GM23248 (cell line): ENCODE results near the gene KLHL40. TPM values are rescaled to one million over a fixed set of nuclear protein-coding genes. Genes with fewer than 3 reads are reported as not detected.

ENCODE experiments used
- DNase-seq: peaks from one replicate; pipeline ENCODE4 v3.0.0-alpha.2; 2015
- H2AFZ ChIP-seq: fragments of 200-600 bp; sonication (generic); 2 replicates; pipeline ENCODE4 v1.6.1; 2016; ENCODE audit warnings: antibody characterized with exemption
- H3F3A ChIP-seq: fragments of 200-600 bp; sonication (generic); 2 replicates; pipeline ENCODE4 v1.6.1; 2016; ENCODE audit warnings: mild to moderate bottlenecking, antibody characterized with exemption, mixed run types; ENCODE audit not compliant: insufficient read depth
- H3K27ac ChIP-seq: fragments of 200-600 bp; sonication (generic); 2 replicates; pipeline ENCODE4 v1.5.1; 2016; ENCODE audit warnings: mild to moderate bottlenecking
- H3K27me3 ChIP-seq: fragments of 200-600 bp; sonication (generic); replicated peaks from 2 replicates; pipeline ENCODE4 v1.6.1; 2016; ENCODE audit warnings: mild to moderate bottlenecking; ENCODE audit not compliant: insufficient read depth
- H3K36me3 ChIP-seq: fragments of 200-600 bp; sonication (generic); 2 replicates; pipeline ENCODE4 v1.6.1; 2016; ENCODE audit warnings: low read depth, mild to moderate bottlenecking
- H3K4me1 ChIP-seq: fragments of 200-600 bp; sonication (generic); 2 replicates; pipeline ENCODE4 v1.6.1; 2016; ENCODE audit warnings: mild to moderate bottlenecking; ENCODE audit not compliant: insufficient read depth
- H3K4me2 ChIP-seq: fragments of 200-600 bp; sonication (generic); one replicate; pipeline ENCODE4 v1.6.1; 2016; ENCODE audit warnings: mild to moderate bottlenecking; ENCODE audit not compliant: unreplicated experiment
- H3K4me3 ChIP-seq: fragments of 200-600 bp; sonication (generic); 2 replicates; pipeline ENCODE4 v1.5.1; 2016; ENCODE audit warnings: mild to moderate bottlenecking
- H3K79me2 ChIP-seq: fragments of 200-600 bp; sonication (generic); 2 replicates; pipeline ENCODE4 v1.6.1; 2016; ENCODE audit warnings: mild to moderate bottlenecking; ENCODE audit not compliant: insufficient read depth
- H3K9ac ChIP-seq: fragments of 200-600 bp; sonication (generic); 2 replicates; pipeline ENCODE4 v1.6.1; 2016; ENCODE audit warnings: mild to moderate bottlenecking
- H3K9me2 ChIP-seq: fragments of 200-600 bp; sonication (generic); 2 replicates; pipeline ENCODE4 v1.6.1; 2016; ENCODE audit warnings: mixed run types, mild to moderate bottlenecking, moderate library complexity; ENCODE audit not compliant: insufficient read depth
- H3K9me3 ChIP-seq: fragments of 200-600 bp; sonication (generic); one replicate; pipeline ENCODE4 v1.6.1; 2017; ENCODE audit warnings: low read depth
- H4K20me1 ChIP-seq: fragments of 200-600 bp; sonication (generic); 2 replicates; pipeline ENCODE4 v1.6.0; 2016; ENCODE audit not compliant: insufficient read depth
- EZH2 ChIP-seq: fragments of 200-600 bp; sonication (generic); IDR thresholded peaks from 2 replicates; pipeline ENCODE4 v1.6.1; 2018; ENCODE audit warnings: antibody characterized with exemption, mild to moderate bottlenecking; ENCODE audit not compliant: insufficient read depth, poor library complexity, severe bottlenecking
- EZH2phosphoT487 ChIP-seq: fragments of 200-600 bp; sonication (generic); IDR thresholded peaks from 2 replicates; pipeline ENCODE4 v1.6.1; 2018; ENCODE audit warnings: antibody characterized with exemption, moderate library complexity, mild to moderate bottlenecking, low read depth; ENCODE audit not compliant: insufficient read depth
- WGBS, 2 experiments: methylation state at CpG; one replicate each; pipeline ENCODE4 v1.1.6; 2015 to 2017; ENCODE audit warnings: low lambda C conversion rate in 2 of 2, low coverage in 1 of 2; ENCODE audit errors: missing lambda C conversion rate in 2 of 2; 5-methylcytosine and 5-hydroxymethylcytosine counted together
- in situ Hi-C: fragments of 300-500 bp; cut with MboI; formaldehyde crosslinking; loops from 2 replicates; pipeline ENCODE4 v1.15.0; 2020
- polyA plus RNA-seq: library from polyadenylated mRNA; unstranded; fragments of >200 nt; fragmentation: Nextera tagmentation; extraction: Ambion mirVana; gene quantifications from 2 replicates; pipeline ENCODE4 v1.2.1, GENCODE V29; 2016
- total RNA-seq: library from RNA; depleted of rRNA; stranded (reverse); fragments of >200 nt; shearing (Covaris generic); gene quantifications from 2 replicates; pipeline ENCODE4 v1.2.3, GENCODE V29; 2014

Gene KLHL40
- total and polyA plus RNA-seq, 2 experiments from 2014 or later, result not detected

DNA sequence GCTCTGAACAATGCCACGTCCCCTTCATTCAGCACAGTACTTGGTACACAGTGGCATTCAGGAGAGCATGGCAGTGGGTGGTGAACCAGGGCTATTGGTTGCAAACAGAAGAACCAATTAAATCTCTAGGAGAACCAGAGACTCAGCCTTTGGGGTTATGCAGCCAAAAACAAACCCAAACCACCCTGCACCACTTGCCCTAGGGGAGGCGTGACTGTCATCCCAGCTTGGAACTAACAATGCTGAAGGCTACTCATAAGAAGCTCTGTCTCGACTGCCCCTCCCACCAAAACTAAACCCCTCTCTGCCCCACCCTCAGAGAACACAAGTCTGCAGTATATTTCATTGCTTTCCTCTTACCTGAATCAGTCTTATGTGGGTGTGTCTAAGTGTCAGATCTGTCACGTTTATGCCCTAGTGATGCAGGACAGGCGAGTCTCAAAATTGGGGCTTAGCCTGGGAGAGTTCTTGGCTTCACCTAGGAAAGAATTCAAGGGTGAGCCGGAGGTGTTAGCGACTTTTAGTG is 15.2 kb upstream of the KLHL40 start:
- in situ Hi-C loops, result no loop called here

DNA sequence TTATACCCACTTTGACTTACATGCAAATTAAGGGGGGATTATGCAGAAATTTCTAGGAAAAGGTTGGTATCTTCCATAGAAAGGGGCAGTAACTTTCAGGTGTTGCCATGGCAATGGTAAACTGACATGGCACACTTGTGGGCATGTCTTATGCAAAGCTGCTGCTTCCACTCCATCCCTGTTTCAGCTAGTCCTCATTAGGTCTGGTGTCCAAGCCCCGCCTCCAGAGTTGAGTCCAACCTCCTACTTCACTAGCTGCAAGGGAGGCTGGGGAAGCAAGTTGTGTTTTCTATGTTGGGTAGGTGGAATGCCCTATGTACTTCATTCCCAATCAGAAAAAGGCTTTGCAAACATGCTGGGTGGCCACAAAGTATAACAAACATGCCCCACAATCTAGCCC is 14.7 kb upstream of the KLHL40 start:
- DNase-seq, result peak; percentile 38
- H3K9ac ChIP-seq, result no peak overlapping the region

More for the DNA sequence above, 15.2 kb upstream of the KLHL40 start:
- Histone ChIP-seq H3K4me2 (no peak overlapping the region), H2AFZ (no peak overlapping the region), H4K20me1 (no peaks in the 10 kb centered on the region), H3F3A (no peaks in the 10 kb centered on the region; the same call in 1 of the 2 replicates), H3K9me3 (no peaks in the 10 kb centered on the region), H3K36me3 (no peaks in the 10 kb centered on the region), H3K9me2 (no peaks in the 10 kb centered on the region), H3K27me3 (no peaks in the 10 kb centered on the region), H3K27ac (no peak overlapping the region), H3K9ac (no peak overlapping the region), H3K4me3 (no peak overlapping the region), H3K4me1 (no peaks in the 10 kb centered on the region), H3K79me2 (no peaks in the 10 kb centered on the region)
- DNase-seq, result no peak
- no peak for TF ChIP-seq EZH2
- 40 to 46% methylated on average over 7 of the region's 7 CpGs for WGBS, 2 experiments

DNA sequence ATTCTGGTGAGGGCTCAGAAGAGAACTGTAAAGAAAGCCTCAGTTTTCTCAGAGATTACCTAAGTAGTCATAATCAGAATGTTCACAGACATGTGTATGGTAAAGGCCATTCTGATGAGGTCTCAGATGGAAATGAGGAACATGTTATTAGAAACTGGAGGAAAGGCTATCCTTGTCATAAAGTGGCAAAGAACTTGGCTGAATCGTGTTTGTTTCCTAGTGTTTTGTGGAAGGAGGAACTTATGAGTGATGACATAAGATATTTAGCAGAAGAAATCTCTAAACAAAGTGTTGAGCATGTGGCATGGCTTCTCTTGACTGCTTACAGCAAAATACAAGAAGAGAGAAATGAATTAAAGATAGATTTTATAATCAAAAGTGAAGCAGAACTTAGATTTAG is 12.8 kb upstream of the KLHL40 start:
- H3K4me1 ChIP-seq, result no peaks in the 10 kb centered on the region
- no peak overlapping the region for H3K4me2 ChIP-seq
- H3F3A ChIP-seq, result no peaks in the 10 kb centered on the region; the same call in 1 of the 2 replicates
- no peaks in the 10 kb centered on the region for H3K27me3 ChIP-seq
- 0 to 3% methylated on average over 1 of the region's 1 CpG for WGBS, 2 experiments
- no peak overlapping the region for H3K9ac ChIP-seq
- in situ Hi-C loops, result no loop called here
- TF ChIP-seq EZH2 (no peak), EZH2phosphoT487 (no peak)
- H3K9me2 ChIP-seq, result no peaks in the 10 kb centered on the region
- no peaks in the 10 kb centered on the region for H3K9me3 ChIP-seq
- H3K36me3 ChIP-seq, result no peaks in the 10 kb centered on the region
- no peaks in the 10 kb centered on the region for H4K20me1 ChIP-seq
- no peak for DNase-seq
- H3K4me3 ChIP-seq, result no peak overlapping the region
- no peak overlapping the region for H2AFZ ChIP-seq
- H3K79me2 ChIP-seq, result no peaks in the 10 kb centered on the region
- no peak overlapping the region for H3K27ac ChIP-seq

More for the DNA sequence above, 14.7 kb upstream of the KLHL40 start:
- Histone ChIP-seq H3K9me3 (no peaks in the 10 kb centered on the region), H3K4me3 (no peak overlapping the region), H3K27ac (no peak overlapping the region), H4K20me1 (no peaks in the 10 kb centered on the region), H3F3A (no peaks in the 10 kb centered on the region; the same call in 1 of the 2 replicates), H2AFZ (no peak overlapping the region), H3K27me3 (no peaks in the 10 kb centered on the region), H3K79me2 (no peaks in the 10 kb centered on the region), H3K4me1 (no peaks in the 10 kb centered on the region), H3K4me2 (no peak overlapping the region), H3K36me3 (no peaks in the 10 kb centered on the region), H3K9me2 (no peaks in the 10 kb centered on the region)
- TF ChIP-seq EZH2phosphoT487, result no peak
- TF ChIP-seq EZH2, result no peak
- whole genome bisulfite sequencing, 2 experiments, result 62 to 87% methylated on average over 1 of the region's 1 CpG
- in situ Hi-C loops, result no loop called here

DNA sequence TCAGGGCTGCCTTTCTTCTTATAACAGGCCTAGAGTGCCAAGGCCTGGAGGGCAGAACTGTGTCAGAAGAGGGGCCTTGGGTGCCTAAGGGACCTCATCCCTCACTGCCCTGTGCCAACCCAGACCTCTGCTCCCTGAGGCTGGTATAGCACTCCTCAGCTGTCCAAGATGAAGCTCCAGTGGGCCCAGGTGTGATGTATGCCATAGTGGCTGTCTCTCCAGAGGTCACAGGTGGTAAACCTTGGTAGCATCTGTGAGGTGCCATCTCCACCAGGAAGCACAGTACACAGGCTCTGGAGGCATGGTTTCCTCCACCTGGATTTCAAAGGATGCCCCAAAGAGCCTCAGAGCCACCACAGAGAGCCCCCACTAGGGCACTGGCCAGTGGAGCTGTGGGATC is 12.3 kb upstream of the KLHL40 start:
- Histone ChIP-seq H3K9ac (no peak overlapping the region), H3F3A (no peaks in the 10 kb centered on the region; the same call in 1 of the 2 replicates), H3K79me2 (no peaks in the 10 kb centered on the region), H3K9me3 (no peaks in the 10 kb centered on the region), H3K36me3 (no peaks in the 10 kb centered on the region), H3K27ac (no peak overlapping the region), H3K27me3 (no peaks in the 10 kb centered on the region), H2AFZ (no peak overlapping the region), H3K4me3 (no peak overlapping the region), H4K20me1 (no peaks in the 10 kb centered on the region), H3K9me2 (no peaks in the 10 kb centered on the region), H3K4me1 (no peaks in the 10 kb centered on the region), H3K4me2 (no peak overlapping the region)
- TF ChIP-seq EZH2phosphoT487 (no peak), EZH2 (no peak)
- in situ Hi-C loops, result no loop called here
- DNase-seq, result no peak

DNA sequence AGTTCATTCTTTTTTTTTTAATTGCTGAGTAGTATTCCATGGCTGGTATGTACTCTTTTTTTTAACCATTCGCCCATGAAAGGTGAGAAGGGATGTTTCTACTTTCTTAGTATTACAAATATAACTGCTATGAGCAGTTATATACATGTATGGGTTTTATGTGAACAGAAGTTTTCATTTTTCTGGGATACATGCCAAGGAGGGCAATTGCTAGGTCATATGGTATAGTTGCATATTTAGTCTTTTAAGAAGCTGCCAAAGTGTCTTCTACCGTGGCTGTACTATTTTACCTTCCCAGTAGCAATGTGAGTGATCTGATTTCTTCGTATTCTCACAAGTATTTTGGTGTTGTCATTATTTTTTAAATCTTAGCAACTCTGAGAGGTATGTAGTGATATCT is 11.2 kb upstream of the KLHL40 start:
- Histone ChIP-seq H3F3A (no peaks in the 10 kb centered on the region), H3K27me3 (no peaks in the 10 kb centered on the region), H2AFZ (no peak overlapping the region), H3K36me3 (no peaks in the 10 kb centered on the region), H3K79me2 (no peaks in the 10 kb centered on the region), H3K9me2 (no peaks in the 10 kb centered on the region), H3K4me1 (no peaks in the 10 kb centered on the region), H3K4me2 (no peak overlapping the region), H4K20me1 (no peaks in the 10 kb centered on the region), H3K27ac (no peak overlapping the region), H3K9me3 (no peaks in the 10 kb centered on the region), H3K4me3 (no peak overlapping the region), H3K9ac (no peak overlapping the region)
- TF ChIP-seq EZH2 (no peak), EZH2phosphoT487 (no peak)
- in situ Hi-C loops, result no loop called here
- WGBS, 2 experiments, result 58% methylated on average over 3 of the region's 3 CpGs
- no peak for DNase-seq
